ENCODE data around the gene BID.

DNA sequence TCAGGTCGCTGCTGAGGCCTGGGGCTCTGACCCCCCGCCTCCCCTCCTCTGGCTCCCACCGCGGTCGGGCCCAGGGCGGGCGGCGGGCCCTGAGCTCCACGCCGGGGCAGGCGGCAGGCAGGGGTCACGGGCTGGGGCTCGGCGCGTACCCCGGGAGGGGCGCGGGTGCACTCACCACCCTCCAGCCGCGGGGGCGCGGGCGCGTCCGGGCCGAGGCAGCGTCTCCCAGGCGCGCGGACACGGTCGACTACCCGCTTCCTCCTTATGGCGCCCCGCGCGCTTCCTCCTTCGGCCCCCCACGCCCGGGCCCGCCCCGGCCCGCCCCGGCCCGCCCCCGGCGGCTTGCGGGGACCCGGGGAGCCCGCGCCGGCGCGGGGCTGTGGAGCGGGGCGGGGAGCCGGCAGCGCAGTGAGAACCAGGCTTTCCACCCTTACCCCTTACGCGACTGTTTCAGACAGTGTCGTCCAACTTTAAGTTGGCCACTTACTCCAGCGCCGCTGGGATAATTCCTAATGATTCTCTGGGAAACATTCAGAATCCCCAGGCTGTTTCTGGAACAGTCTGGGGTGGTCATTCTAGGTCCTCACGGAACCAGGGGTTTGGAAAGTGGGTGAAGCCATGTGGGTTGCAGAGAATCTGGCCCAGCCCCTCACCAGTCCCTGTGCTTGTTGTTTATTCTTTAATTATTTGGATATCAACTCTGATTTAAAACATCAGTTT lies at the start of gene BID:
- TF ChIP-seq, protein P1, sequence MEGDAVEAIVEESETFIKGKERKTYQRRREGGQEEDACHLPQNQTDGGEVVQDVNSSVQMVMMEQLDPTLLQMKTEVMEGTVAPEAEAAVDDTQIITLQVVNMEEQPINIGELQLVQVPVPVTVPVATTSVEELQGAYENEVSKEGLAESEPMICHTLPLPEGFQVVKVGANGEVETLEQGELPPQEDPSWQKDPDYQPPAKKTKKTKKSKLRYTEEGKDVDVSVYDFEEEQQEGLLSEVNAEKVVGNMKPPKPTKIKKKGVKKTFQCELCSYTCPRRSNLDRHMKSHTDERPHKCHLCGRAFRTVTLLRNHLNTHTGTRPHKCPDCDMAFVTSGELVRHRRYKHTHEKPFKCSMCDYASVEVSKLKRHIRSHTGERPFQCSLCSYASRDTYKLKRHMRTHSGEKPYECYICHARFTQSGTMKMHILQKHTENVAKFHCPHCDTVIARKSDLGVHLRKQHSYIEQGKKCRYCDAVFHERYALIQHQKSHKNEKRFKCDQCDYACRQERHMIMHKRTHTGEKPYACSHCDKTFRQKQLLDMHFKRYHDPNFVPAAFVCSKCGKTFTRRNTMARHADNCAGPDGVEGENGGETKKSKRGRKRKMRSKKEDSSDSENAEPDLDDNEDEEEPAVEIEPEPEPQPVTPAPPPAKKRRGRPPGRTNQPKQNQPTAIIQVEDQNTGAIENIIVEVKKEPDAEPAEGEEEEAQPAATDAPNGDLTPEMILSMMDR (IDR thresholded peaks at IDR 0.05; ENCODE audit: low read depth, low read length, poor library complexity, severe bottlenecking), result no peak
- no peak for TF ChIP-seq EZH2phosphoT487 (IDR thresholded peaks at IDR 0.05; ENCODE audit: borderline replicate concordance, low read length)

All from DOHH2 (cell line).